Measurements from ENCODE around the gene ZEB2.

Gene ZEB2

GRCh38 chr2:144464730-144465129 is 55.2 kb downstream of the ZEB2 start:
- Mint-ChIP-seq H3K27ac (peak overlapping the region; percentile 61 to 72), H3K27me3 (no peaks in the 10 kb centered on the region)
- no peak for ATAC-seq (replicated peaks)

GRCh38 chr2:144463266-144463665 is 56.7 kb downstream of the ZEB2 start:
- Mint-ChIP-seq H3K36me3 (ENCODE audit: insufficient read depth) (peaks cover 61% of the 10 kb centered on the region), H3K4me1 (ENCODE audit: low read depth in 2 of 2) (peaks cover 41 to 77% of the 10 kb centered on the region in 2 donors), H3K4me3 (no peak overlapping the region), H3K27me3 (no peaks in the 10 kb centered on the region), H3K9me3 (no peaks in the 10 kb centered on the region), H3K27ac (peak overlapping the region in 1 of 2 donors; percentile 86)
- DNase-seq (no peak), ATAC-seq (replicated peaks) (no peak)

More at GRCh38 chr2:144464730-144465129, 55.2 kb downstream of the ZEB2 start:
- Mint-ChIP-seq H3K4me1 (ENCODE audit: low read depth in 2 of 2) (peaks cover 31 to 66% of the 10 kb centered on the region in 2 donors), H3K36me3 (ENCODE audit: insufficient read depth) (peaks cover 52% of the 10 kb centered on the region), H3K9me3 (no peaks in the 10 kb centered on the region), H3K4me3 (no peak overlapping the region)
- DNase-seq = no peak

GRCh38 chr2:144462266-144462665 is 57.7 kb downstream of the ZEB2 start:
- Mint-ChIP-seq H3K27ac (peak overlapping the region; percentile 85 to 91), H3K36me3 (ENCODE audit: insufficient read depth) (peaks cover 57% of the 10 kb centered on the region), H3K4me3 (peak overlapping the region; percentile 11 to 69), H3K4me1 (ENCODE audit: low read depth in 2 of 2) (peaks cover 44 to 78% of the 10 kb centered on the region in 2 donors), H3K9me3 (no peaks in the 10 kb centered on the region), H3K27me3 (no peaks in the 10 kb centered on the region)
- DNase-seq = no peak
- no peak for ATAC-seq (replicated peaks)

GRCh38 chr2:144461308-144461766 is 58.6 kb downstream of the ZEB2 start:
- H3K4me3 Mint-ChIP-seq = peak overlapping the region in 1 of 2 donors; percentile 69
- peaks cover 47 to 77% of the 10 kb centered on the region in 2 donors for H3K4me1 Mint-ChIP-seq (ENCODE audit: low read depth in 2 of 2)

GRCh38 chr2:144460727-144461307 is 59.1 kb downstream of the ZEB2 start:
- ATAC-seq (replicated peaks) = no peak
- Mint-ChIP-seq H3K36me3 (ENCODE audit: insufficient read depth) (peaks cover 55% of the 10 kb centered on the region), H3K27me3 (no peaks in the 10 kb centered on the region), H3K4me3 (peak overlapping the region in 1 of 2 donors; percentile 69), H3K4me1 (ENCODE audit: low read depth in 2 of 2) (peaks cover 47 to 79% of the 10 kb centered on the region in 2 donors), H3K9me3 (no peaks in the 10 kb centered on the region), H3K27ac (peak overlapping the region; percentile 85 to 91)
- DNase-seq = no peak

More at GRCh38 chr2:144461308-144461766, 58.6 kb downstream of the ZEB2 start:
- H3K36me3 Mint-ChIP-seq (ENCODE audit: insufficient read depth) = peaks cover 56% of the 10 kb centered on the region
- H3K9me3 Mint-ChIP-seq = no peaks in the 10 kb centered on the region
- H3K27me3 Mint-ChIP-seq = no peaks in the 10 kb centered on the region
- peak overlapping the region; percentile 85 to 91 for H3K27ac Mint-ChIP-seq
- no peak for ATAC-seq (replicated peaks)
- no peak for DNase-seq

GRCh38 chr2:144459937-144460336 is 60.0 kb downstream of the ZEB2 start:
- Mint-ChIP-seq H3K9me3 (no peaks in the 10 kb centered on the region), H3K36me3 (ENCODE audit: insufficient read depth) (peaks cover 61% of the 10 kb centered on the region), H3K4me1 (ENCODE audit: low read depth in 2 of 2) (peaks cover 48 to 79% of the 10 kb centered on the region in 2 donors), H3K27me3 (no peaks in the 10 kb centered on the region), H3K4me3 (peak overlapping the region; percentile 19 to 39), H3K27ac (peak overlapping the region; percentile 85 to 91)
- DNase-seq (peak; percentile 62 to 75 (median 63)), ATAC-seq (replicated peaks) (peak; percentile 88)

GRCh38 chr2:144459286-144459685 is 60.6 kb downstream of the ZEB2 start:
- Mint-ChIP-seq H3K36me3 (ENCODE audit: insufficient read depth) (peaks cover 65% of the 10 kb centered on the region), H3K27ac (peak overlapping the region; percentile 85 to 91)
- DNase-seq = no peak

GRCh38 chr2:144458541-144458940 is 61.4 kb downstream of the ZEB2 start:
- H3K36me3 Mint-ChIP-seq (ENCODE audit: insufficient read depth) = peaks cover 58% of the 10 kb centered on the region
- H3K9me3 Mint-ChIP-seq = no peaks in the 10 kb centered on the region
- DNase-seq (no peak), ATAC-seq (replicated peaks) (no peak)
- H3K27me3 Mint-ChIP-seq = no peaks in the 10 kb centered on the region
- peak overlapping the region; percentile 85 to 91 for H3K27ac Mint-ChIP-seq
- peak overlapping the region; percentile 19 to 39 for H3K4me3 Mint-ChIP-seq
- H3K4me1 Mint-ChIP-seq (ENCODE audit: low read depth in 2 of 2) = peaks cover 55 to 86% of the 10 kb centered on the region in 2 donors

More at GRCh38 chr2:144459286-144459685, 60.6 kb downstream of the ZEB2 start:
- peak overlapping the region; percentile 19 to 39 for H3K4me3 Mint-ChIP-seq
- no peaks in the 10 kb centered on the region for H3K27me3 Mint-ChIP-seq
- no peak for ATAC-seq (replicated peaks)
- H3K4me1 Mint-ChIP-seq (ENCODE audit: low read depth in 2 of 2) = peaks cover 54 to 83% of the 10 kb centered on the region in 2 donors
- no peaks in the 10 kb centered on the region for H3K9me3 Mint-ChIP-seq

GRCh38 chr2:144456680-144457079 is 63.2 kb downstream of the ZEB2 start:
- Mint-ChIP-seq H3K27ac (peak overlapping the region; percentile 85 to 91), H3K27me3 (no peaks in the 10 kb centered on the region), H3K4me3 (peak overlapping the region; percentile 33 to 75), H3K4me1 (ENCODE audit: low read depth in 2 of 2) (peaks cover 62 to 86% of the 10 kb centered on the region in 2 donors), H3K36me3 (ENCODE audit: insufficient read depth) (peaks cover 57% of the 10 kb centered on the region), H3K9me3 (no peaks in the 10 kb centered on the region)
- DNase-seq = no peak
- ATAC-seq (replicated peaks) = peak; percentile 9

GRCh38 chr2:144455987-144456386 is 63.9 kb downstream of the ZEB2 start:
- DNase-seq (no peak), ATAC-seq (replicated peaks) (no peak)
- no peaks in the 10 kb centered on the region for H3K9me3 Mint-ChIP-seq
- H3K4me1 Mint-ChIP-seq (ENCODE audit: low read depth in 2 of 2) = peaks cover 56 to 79% of the 10 kb centered on the region in 2 donors
- no peaks in the 10 kb centered on the region for H3K27me3 Mint-ChIP-seq
- peaks cover 53% of the 10 kb centered on the region for H3K36me3 Mint-ChIP-seq (ENCODE audit: insufficient read depth)
- peak overlapping the region; percentile 85 to 91 for H3K27ac Mint-ChIP-seq
- peak overlapping the region; percentile 33 to 75 for H3K4me3 Mint-ChIP-seq

GRCh38 chr2:144454466-144455287 is 65.2 kb downstream of the ZEB2 start:
- Mint-ChIP-seq H3K4me3 (peak overlapping the region; percentile 33 to 75), H3K27me3 (no peaks in the 10 kb centered on the region), H3K9me3 (no peaks in the 10 kb centered on the region), H3K27ac (peak overlapping the region; percentile 85 to 91), H3K36me3 (ENCODE audit: insufficient read depth) (peaks cover 45% of the 10 kb centered on the region), H3K4me1 (ENCODE audit: low read depth in 2 of 2) (peaks cover 50 to 76% of the 10 kb centered on the region in 2 donors)
- DNase-seq (no peak), ATAC-seq (replicated peaks) (peak; percentile 61)

GRCh38 chr2:144453486-144454158 is 66.3 kb downstream of the ZEB2 start:
- Mint-ChIP-seq H3K4me1 (ENCODE audit: low read depth in 2 of 2) (peaks cover 46 to 76% of the 10 kb centered on the region in 2 donors), H3K27me3 (no peaks in the 10 kb centered on the region), H3K9me3 (no peaks in the 10 kb centered on the region), H3K36me3 (ENCODE audit: insufficient read depth) (peaks cover 41% of the 10 kb centered on the region), H3K4me3 (peak overlapping the region; percentile 38 to 75), H3K27ac (peak overlapping the region; percentile 85 to 91)
- DNase-seq (no peak), ATAC-seq (replicated peaks) (no peak)

- Mint-ChIP-seq H3K4me3 (peak overlapping the region; percentile 44 to 64), H3K4me1 (ENCODE audit: low read depth in 2 of 2) (peaks cover 49 to 74% of the 10 kb centered on the region in 2 donors), H3K9me3 (no peaks in the 10 kb centered on the region), H3K27ac (peak overlapping the region; percentile 73 to 91), H3K27me3 (no peaks in the 10 kb centered on the region), H3K36me3 (ENCODE audit: insufficient read depth) (peaks cover 46% of the 10 kb centered on the region)
- DNase-seq (no peak), ATAC-seq (replicated peaks) (peak; percentile 6)
Observed at GRCh38 chr2:144452989-144453336, 67.0 kb downstream of the ZEB2 start.

Data from effector memory CD8-positive, alpha-beta T cell (primary cell).